Effector memory CD8-positive, alpha-beta T cell (primary cell): ENCODE results near the gene MAOA.
"Not testable (repeated sequence)": the region's sequence is repeated elsewhere in the genome, so short reads cannot be mapped to it uniquely, and the experiment has no call there.

Experiments
- ATAC-seq: fragments of 150-1000 bp; cut with Tn5 transposase; replicated peaks from 2 replicates; pipeline ENCODE4 v1.10.0; 2021; ENCODE audit warnings: mild to moderate bottlenecking, moderate library complexity
- DNase-seq, 3 experiments: peaks; one replicate each; pipeline ENCODE4 v3.0.0; 2021
- H3K27ac Mint-ChIP-seq, 2 donors: one replicate each; pipeline ENCODE4 v1.8.0; 2022; ENCODE audit warnings: mild to moderate bottlenecking in 2 of 2, mixed read lengths in 2 of 2, moderate library complexity in 2 of 2
- H3K27me3 Mint-ChIP-seq, 2 donors: one replicate each; pipeline ENCODE4 v1.8.0; 2022; ENCODE audit warnings: mixed read lengths in 2 of 2
- H3K36me3 Mint-ChIP-seq: one replicate; pipeline ENCODE4 v1.8.0; 2022; ENCODE audit warnings: mild to moderate bottlenecking, moderate library complexity, mixed read lengths; ENCODE audit not compliant: insufficient read depth
- H3K4me1 Mint-ChIP-seq, 2 donors: one replicate each; pipeline ENCODE4 v1.8.0; 2022; ENCODE audit warnings: low read depth in 2 of 2, mixed read lengths in 2 of 2
- H3K4me3 Mint-ChIP-seq, 2 donors: one replicate each; pipeline ENCODE4 v1.8.0; 2022; ENCODE audit warnings: mild to moderate bottlenecking in 2 of 2, mixed read lengths in 2 of 2, moderate library complexity in 2 of 2
- H3K9me3 Mint-ChIP-seq, 2 donors: one replicate each; pipeline ENCODE4 v1.8.0; 2022; ENCODE audit warnings: mixed read lengths in 2 of 2

Gene MAOA

GRCh38 chrX:43643662-43644061 is 12.4 kb upstream of the MAOA start:
- no peak for DNase-seq
- H3K9me3 Mint-ChIP-seq = no peaks in the 10 kb centered on the region
- H3K4me3 Mint-ChIP-seq = no peak overlapping the region
- no peaks in the 10 kb centered on the region for H3K36me3 Mint-ChIP-seq
- peaks cover 5 to 9% of the 10 kb centered on the region in 2 donors for H3K27me3 Mint-ChIP-seq
- no peaks in the 10 kb centered on the region for H3K4me1 Mint-ChIP-seq
- ATAC-seq = no peak
- no peak overlapping the region for H3K27ac Mint-ChIP-seq

GRCh38 chrX:43644124-43644701 is 11.9 kb upstream of the MAOA start:
- H3K9me3 Mint-ChIP-seq = no peaks in the 10 kb centered on the region
- H3K36me3 Mint-ChIP-seq = no peaks in the 10 kb centered on the region
- no peak for ATAC-seq
- no peak overlapping the region for H3K4me3 Mint-ChIP-seq
- no peaks in the 10 kb centered on the region for H3K4me1 Mint-ChIP-seq
- peaks cover 5 to 6% of the 10 kb centered on the region in 2 donors for H3K27me3 Mint-ChIP-seq
- H3K27ac Mint-ChIP-seq = no peak overlapping the region
- DNase-seq = no peak

GRCh38 chrX:43646800-43647199 is 9.3 kb upstream of the MAOA start:
- Mint-ChIP-seq H3K36me3 (no peaks in the 10 kb centered on the region), H3K27ac (no peak overlapping the region), H3K4me1 (no peaks in the 10 kb centered on the region), H3K4me3 (no peak overlapping the region), H3K27me3 (peaks cover 0 to 5% of the 10 kb centered on the region in 2 donors), H3K9me3 (no peaks in the 10 kb centered on the region)
- no peak for DNase-seq
- no peak for ATAC-seq

- H3K27me3 Mint-ChIP-seq = no peaks in the 10 kb centered on the region
- DNase-seq (peak; percentile 82 to 84 (median 84)), ATAC-seq (peak; percentile 92)
- peaks cover 9 to 14% of the 10 kb centered on the region in 2 donors for H3K4me1 Mint-ChIP-seq
- peaks cover 11% of the 10 kb centered on the region for H3K36me3 Mint-ChIP-seq
- H3K27ac Mint-ChIP-seq = peak overlapping the region; percentile 97 to 99
- peak overlapping the region; percentile 85 to 93 for H3K4me3 Mint-ChIP-seq
- no peaks in the 10 kb centered on the region for H3K9me3 Mint-ChIP-seq
Observed at GRCh38 chrX:43654431-43655150, 1.5 kb upstream of the MAOA start.

- H3K9me3 Mint-ChIP-seq = no peaks in the 10 kb centered on the region
- H3K4me3 Mint-ChIP-seq = peak overlapping the region; percentile 85 to 93
- ATAC-seq = peak; percentile 15
- peak overlapping the region; percentile 97 to 99 for H3K27ac Mint-ChIP-seq
- H3K27me3 Mint-ChIP-seq = no peaks in the 10 kb centered on the region
- H3K4me1 Mint-ChIP-seq = peaks cover 9 to 14% of the 10 kb centered on the region in 2 donors
- peaks cover 11% of the 10 kb centered on the region for H3K36me3 Mint-ChIP-seq
- DNase-seq = peak; percentile 2 to 12 (median 11)
Observed at GRCh38 chrX:43655151-43656004, 721 bp upstream of the MAOA start.

- H3K4me1 Mint-ChIP-seq = peaks cover 9 to 14% of the 10 kb centered on the region in 2 donors
- DNase-seq (no peak), ATAC-seq (no peak)
- H3K9me3 Mint-ChIP-seq = no peaks in the 10 kb centered on the region
- no peak overlapping the region for H3K4me3 Mint-ChIP-seq
- no peak overlapping the region for H3K27ac Mint-ChIP-seq
- H3K27me3 Mint-ChIP-seq = no peaks in the 10 kb centered on the region
- H3K36me3 Mint-ChIP-seq = peaks cover 11% of the 10 kb centered on the region
Observed at GRCh38 chrX:43657671-43658070, 1.6 kb downstream of the MAOA start.

GRCh38 chrX:43661521-43662240 is 5.6 kb downstream of the MAOA start:
- DNase-seq (no peak), ATAC-seq (no peak)
- H3K9me3 Mint-ChIP-seq = no peaks in the 10 kb centered on the region
- peaks cover 6 to 20% of the 10 kb centered on the region in 2 donors for H3K27me3 Mint-ChIP-seq
- H3K27ac Mint-ChIP-seq = no peak overlapping the region
- H3K4me1 Mint-ChIP-seq = peaks cover 0 to 3% of the 10 kb centered on the region in 2 donors
- peaks cover 3% of the 10 kb centered on the region for H3K36me3 Mint-ChIP-seq
- H3K4me3 Mint-ChIP-seq = no peak overlapping the region

- Mint-ChIP-seq H3K36me3 (no peaks in the 10 kb centered on the region), H3K4me1 (peaks cover 0 to 3% of the 10 kb centered on the region in 2 donors), H3K27ac (no peak overlapping the region), H3K27me3 (peaks cover 6 to 20% of the 10 kb centered on the region in 2 donors), H3K9me3 (no peaks in the 10 kb centered on the region), H3K4me3 (no peak overlapping the region)
- DNase-seq = no peak
- no peak for ATAC-seq
Observed at GRCh38 chrX:43663173-43663572, 7.1 kb downstream of the MAOA start.

- ATAC-seq = no peak
- Mint-ChIP-seq H3K36me3 (no peaks in the 10 kb centered on the region), H3K27me3 (peaks cover 9 to 20% of the 10 kb centered on the region in 2 donors)
Observed at GRCh38 chrX:43664258-43664657, 8.2 kb downstream of the MAOA start.

GRCh38 chrX:43664708-43665107 is 8.6 kb downstream of the MAOA start:
- Mint-ChIP-seq H3K36me3 (no peaks in the 10 kb centered on the region), H3K27ac (no peak overlapping the region), H3K9me3 (no peaks in the 10 kb centered on the region), H3K27me3 (peaks cover 14 to 25% of the 10 kb centered on the region in 2 donors), H3K4me1 (no peaks in the 10 kb centered on the region), H3K4me3 (no peak overlapping the region)
- ATAC-seq (no peak), DNase-seq (no peak)

More at GRCh38 chrX:43664258-43664657, 8.2 kb downstream of the MAOA start:
- no peak for DNase-seq
- Mint-ChIP-seq H3K4me3 (no peak overlapping the region), H3K9me3 (no peaks in the 10 kb centered on the region), H3K27ac (no peak overlapping the region), H3K4me1 (no peaks in the 10 kb centered on the region)

- DNase-seq (no peak), ATAC-seq (no peak)
- H3K4me3 Mint-ChIP-seq = no peak overlapping the region
- no peaks in the 10 kb centered on the region for H3K36me3 Mint-ChIP-seq
- no peak overlapping the region for H3K27ac Mint-ChIP-seq
- H3K9me3 Mint-ChIP-seq = no peaks in the 10 kb centered on the region
- peaks cover 15 to 25% of the 10 kb centered on the region in 2 donors for H3K27me3 Mint-ChIP-seq
- H3K4me1 Mint-ChIP-seq = no peaks in the 10 kb centered on the region
Observed at GRCh38 chrX:43666311-43666912, 10.3 kb downstream of the MAOA start.

- ATAC-seq = not testable (repeated sequence)
Observed at GRCh38 chrX:43675965-43676628, 20.0 kb downstream of the MAOA start.

More at GRCh38 chrX:43675965-43676628, 20.0 kb downstream of the MAOA start:
- not testable (repeated sequence) for H3K27me3 Mint-ChIP-seq, H3K4me3 Mint-ChIP-seq, H3K36me3 Mint-ChIP-seq, H3K27ac Mint-ChIP-seq, H3K9me3 Mint-ChIP-seq, H3K4me1 Mint-ChIP-seq, DNase-seq
